GM21576 (cell line): Measurements from ENCODE around the gene SLC47A1.

Experiments used
- ATAC-seq: cut with Tn5 transposase; IDR thresholded peaks from one replicate; pipeline ENCODE4 v1.9.1; 2021; ENCODE audit warnings: mild to moderate bottlenecking, moderate library complexity; ENCODE audit not compliant: unreplicated experiment

Gene SLC47A1

DNA sequence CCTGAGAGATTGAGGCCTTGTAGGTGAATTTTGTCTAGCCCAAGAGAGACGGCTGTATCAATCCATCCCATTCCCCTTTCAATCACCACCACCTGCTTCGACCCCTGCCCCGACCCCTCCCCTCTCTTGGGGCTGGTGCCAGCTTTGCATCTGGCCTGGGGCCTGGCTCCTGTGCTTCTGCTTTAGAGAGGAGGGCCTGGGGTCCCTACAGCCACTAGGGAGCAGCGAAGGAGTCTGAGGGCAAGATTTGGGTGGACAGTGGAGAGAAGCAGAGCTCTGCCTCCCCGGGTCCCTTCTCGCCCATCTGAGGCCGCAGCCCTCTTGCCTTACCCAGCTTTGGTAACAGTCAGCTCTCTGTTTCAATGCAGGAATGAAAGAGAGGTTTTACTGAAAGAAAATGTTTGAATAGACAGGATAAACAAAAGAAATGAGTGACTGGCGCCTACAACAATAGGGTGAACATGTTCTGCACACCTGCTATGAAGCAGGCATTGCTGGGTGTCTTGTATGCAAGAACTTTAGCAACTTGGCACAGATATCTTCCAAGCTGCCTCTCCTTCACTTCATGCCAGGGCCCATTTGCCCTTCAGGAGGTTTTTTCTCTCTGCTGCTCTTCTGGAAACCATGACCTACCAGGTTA lies 57.4 kb downstream of the SLC47A1 start:
- ATAC-seq = no peak

DNA sequence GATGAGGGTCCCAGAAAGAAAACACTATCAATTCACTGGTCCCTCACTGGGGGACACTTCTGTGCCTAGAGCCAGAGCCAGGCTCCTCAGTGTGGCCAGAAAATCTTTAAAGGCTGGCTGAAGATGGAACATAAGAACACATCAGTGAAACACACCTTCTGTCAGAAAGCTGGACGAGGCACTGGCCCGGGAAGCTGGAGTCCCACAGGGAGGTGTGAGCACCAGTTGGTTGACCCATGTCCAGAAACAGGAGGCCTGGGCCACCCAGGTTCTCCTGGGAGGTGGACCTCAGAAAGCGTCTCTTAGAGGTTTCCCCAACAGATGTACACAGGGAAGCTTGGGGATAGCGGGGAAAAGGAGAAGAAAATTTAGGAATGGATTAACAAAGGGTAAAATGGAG lies 58.7 kb downstream of the SLC47A1 start:
- ATAC-seq = no peak

DNA sequence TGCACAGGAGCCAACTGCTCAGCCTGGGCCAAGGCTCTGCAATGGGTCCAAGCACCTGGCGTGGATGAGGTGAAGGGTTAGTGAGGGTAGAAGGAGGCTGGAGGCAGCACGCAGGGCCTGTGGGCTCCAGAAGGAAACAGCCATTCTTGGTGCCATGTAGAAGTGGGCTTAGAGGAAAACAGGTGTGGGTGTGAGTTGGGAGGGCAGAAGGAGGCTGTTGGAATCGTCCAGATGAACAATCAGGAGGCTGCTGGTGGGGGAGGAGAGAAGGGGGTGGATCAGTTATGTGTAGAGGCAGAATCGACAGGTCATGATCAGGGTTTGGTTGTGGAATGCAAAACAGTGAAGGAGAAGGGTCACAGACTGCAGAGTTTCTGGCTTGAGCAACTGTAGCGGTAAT lies 63.2 kb downstream of the SLC47A1 start:
- ATAC-seq = no peak

DNA sequence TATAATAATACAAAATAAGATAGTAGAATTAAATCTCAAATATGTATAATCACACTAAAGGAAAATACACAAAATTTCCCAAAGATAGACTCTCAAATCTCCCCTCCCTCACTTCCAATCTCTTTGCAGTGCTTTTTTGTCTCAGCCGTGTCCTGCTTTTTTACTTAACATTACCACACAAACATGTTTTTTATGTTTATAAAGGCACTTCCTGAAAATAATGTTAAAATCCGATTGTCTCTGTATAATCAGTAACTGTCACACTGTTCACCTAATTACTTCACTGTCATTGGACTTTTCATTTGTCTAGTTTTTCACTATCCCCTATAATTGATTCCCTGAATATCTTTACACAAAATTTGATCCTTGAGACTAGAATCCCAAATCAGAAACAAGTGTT lies 76.7 kb downstream of the SLC47A1 start:
- ATAC-seq = no peak

DNA sequence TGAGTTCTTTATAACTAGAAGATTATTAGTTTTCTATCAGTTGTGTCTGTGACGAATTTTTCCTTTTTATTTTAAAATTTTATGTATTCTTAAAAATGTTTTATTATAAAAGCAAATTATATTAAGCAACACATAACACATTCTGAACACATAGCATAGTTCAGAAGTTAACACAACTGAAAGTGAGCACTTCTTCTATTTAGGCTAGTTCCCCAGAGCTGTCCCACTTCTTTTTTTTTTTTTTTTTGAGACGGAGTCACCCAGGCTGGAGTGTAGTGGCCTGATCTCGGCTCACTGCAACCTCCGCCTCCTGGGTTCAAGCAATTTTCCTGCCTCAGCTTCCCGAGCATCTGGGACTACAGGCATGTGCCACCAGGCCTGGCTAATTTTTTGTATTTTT lies 77.2 kb downstream of the SLC47A1 start:
- no peak for ATAC-seq

DNA sequence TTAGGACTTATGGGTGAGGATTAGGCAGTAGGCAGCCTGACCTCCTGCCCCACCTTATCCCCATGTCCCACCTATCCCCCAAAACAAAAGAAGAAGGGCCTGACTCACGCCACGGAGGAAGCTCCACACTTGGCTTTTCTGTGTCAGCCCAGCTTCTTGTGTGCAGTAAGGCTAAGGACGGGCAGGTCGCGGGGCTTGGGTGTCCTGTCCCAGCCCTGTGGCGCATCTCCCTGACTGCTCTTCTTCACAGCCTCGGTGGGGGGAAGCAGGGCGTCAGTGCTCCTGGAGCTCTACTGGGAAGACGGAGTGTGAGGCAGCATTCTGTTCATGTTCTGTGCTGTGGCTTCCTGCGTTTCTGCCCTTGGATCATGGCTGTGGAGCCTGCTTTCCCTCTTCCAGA lies 80.3 kb downstream of the SLC47A1 start:
- ATAC-seq = no peak

DNA sequence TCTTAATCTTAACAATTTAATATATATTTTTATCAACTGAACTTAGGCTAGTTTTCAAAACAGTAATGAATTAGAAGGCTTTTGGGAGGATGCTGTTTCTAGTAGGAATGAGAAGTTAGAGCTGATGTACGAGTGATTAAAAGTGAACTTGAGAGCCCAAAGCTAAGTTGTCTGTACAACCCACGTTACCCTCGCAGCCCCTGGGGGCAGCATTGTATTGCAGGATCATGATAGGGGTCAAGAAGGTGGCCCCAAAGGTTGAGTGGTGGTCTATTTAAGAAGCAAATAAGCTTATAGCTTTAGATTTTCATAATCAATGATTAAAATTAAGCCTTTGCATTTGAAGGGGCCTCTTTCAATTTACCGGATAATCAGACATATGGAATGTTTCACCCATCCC lies 81.2 kb downstream of the SLC47A1 start:
- no peak for ATAC-seq

DNA sequence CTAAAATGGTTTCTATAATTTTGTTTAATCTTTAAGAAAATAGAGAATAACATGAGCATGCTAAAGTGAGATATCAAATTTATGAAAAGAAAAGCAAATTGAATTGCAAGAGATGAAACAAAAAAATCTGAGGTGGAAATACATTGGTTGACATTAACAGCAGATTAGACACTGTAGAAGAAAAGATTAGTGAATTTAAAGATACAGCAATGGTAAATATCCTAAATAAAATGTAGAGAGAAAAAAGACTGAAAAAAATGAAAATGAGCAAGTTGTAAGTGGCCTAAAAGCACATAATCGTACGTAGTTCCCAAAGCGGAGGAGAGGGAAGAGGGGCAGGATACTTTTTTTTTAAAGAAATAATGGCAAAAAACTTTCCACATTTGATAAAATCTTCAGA lies 84.4 kb downstream of the SLC47A1 start:
- no peak for ATAC-seq

DNA sequence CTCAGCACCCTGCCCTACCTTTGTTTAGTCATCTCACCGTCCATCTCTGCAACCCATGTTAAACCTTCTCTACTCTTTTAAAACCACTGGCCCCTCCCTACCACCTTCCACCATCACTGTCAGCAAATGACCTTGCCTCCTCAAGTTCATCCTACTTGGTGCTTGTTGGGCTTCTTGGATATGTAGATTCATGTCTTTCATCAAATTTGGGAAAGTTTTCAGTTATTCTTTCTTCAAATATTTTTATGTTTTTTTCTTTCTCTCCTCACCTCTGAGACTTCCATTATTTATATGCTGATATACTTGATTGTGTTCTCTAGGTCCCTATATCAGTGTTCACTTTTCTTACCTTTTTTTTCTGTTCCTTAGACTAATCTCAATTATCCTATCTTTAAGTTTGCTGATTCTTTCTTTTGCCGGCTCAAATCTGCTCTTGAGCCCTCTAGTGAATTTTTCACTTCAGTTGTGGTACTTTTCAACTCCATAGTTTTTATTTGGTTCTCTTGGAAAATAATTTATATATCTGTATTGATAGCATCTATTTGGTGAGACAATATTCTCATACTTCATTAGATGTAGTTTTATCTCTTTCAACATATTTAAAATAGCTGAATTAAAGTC lies 86.2 kb downstream of the SLC47A1 start:
- ATAC-seq = no peak

DNA sequence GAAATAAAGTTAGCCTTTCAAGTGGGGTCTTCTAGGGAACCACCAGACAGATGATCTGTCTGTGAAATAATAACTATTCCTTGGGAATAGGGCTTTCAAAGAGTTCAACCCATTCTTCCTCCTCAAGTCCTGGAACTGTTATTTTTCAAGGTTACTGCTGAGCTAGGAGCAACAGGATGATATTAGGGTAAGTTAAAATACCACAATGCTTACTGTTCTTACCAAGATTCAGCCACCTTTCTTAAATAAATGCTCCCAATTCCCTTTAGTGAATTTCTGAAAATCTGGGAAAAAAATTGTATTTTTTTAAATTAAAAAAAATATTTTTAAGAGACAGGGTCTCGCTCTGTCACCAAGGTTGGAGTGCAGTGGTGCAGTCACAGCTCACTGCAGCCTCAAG lies 88.0 kb downstream of the SLC47A1 start:
- ATAC-seq = no peak

DNA sequence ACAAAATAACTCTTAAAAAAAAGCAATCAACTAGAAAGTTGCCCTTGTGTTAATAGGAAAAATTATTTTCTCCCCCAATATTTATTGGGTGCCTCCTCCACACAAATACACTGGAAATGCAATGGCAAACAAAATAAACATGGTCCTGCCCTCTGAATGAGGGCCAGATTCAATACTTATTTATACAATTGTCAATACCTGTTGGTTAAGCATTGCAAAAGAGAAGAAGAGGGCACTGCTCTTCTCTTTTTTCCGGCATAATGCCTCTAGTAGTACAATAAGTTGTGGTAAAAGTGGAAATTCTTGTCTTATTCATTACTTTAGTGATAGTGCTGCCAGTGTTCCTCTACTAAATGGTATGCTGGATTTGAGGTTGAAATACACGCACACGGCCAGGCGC lies 92.4 kb downstream of the SLC47A1 start:
- ATAC-seq = no peak
